Gastrocnemius medialis (tissue), 4 donors: ENCODE results near the gene PLPP3. TPM values are rescaled to one million over a fixed set of nuclear protein-coding genes. Genes with fewer than 3 reads are reported as not detected.

Experiments
- ATAC-seq, 2 donors: fragments of 150-250 bp; one replicate each; pipeline ENCODE4 v1.9.1; 2016
- DNase-seq, 2 donors: peaks; one replicate each; pipeline ENCODE4 v3.0.0-alpha.2; 2019
- H3K27ac ChIP-seq, 4 donors: fragments of 200-600 bp; sonication (generic); 1 replicate in 1 of 4; 2 replicates in 3 of 4; pipeline ENCODE4 v1.5.1; 2016 to 2018; ENCODE audit warnings: mild to moderate bottlenecking in 2 of 4, moderate library complexity in 1 of 4
- H3K27me3 ChIP-seq, 3 donors: fragments of 200-600 bp; sonication (generic) in 2 of 3; 1 replicate in 1 of 3; 2 replicates in 2 of 3; pipeline versions ENCODE4 v1.5.1 to v1.6.0; 2016 to 2019; ENCODE audit warnings: mild to moderate bottlenecking in 1 of 3, moderate library complexity in 1 of 3
- H3K36me3 ChIP-seq, 2 donors: fragments of 200-600 bp; sonication (generic) in 1 of 2; one replicate each; pipeline ENCODE4 v1.5.1; 2017 to 2018
- H3K4me1 ChIP-seq, 2 donors: fragments of 200-600 bp; sonication (generic) in 1 of 2; one replicate each; pipeline ENCODE4 v1.5.1; 2016 to 2017; ENCODE audit warnings: mild to moderate bottlenecking in 2 of 2
- H3K4me3 ChIP-seq, 4 donors: fragments of 200-600 bp; sonication (generic) in 3 of 4; 1 replicate in 1 of 4; 2 replicates in 3 of 4; pipeline ENCODE4 v1.5.1; 2016 to 2019; ENCODE audit warnings: mild to moderate bottlenecking in 2 of 4
- H3K9me3 ChIP-seq, 3 donors: fragments of 200-600 bp; sonication (generic) in 2 of 3; 1 replicate in 1 of 3; 2 replicates in 2 of 3; pipeline ENCODE4 v1.5.1; 2016 to 2019
- POLR2A ChIP-seq, 2 donors: fragments of 450-650 bp; IDR thresholded peaks; one replicate each; pipeline ENCODE4 v1.6.1; 2017; ENCODE audit warnings: antibody characterized with exemption in 2 of 2, mild to moderate bottlenecking in 2 of 2, moderate library complexity in 2 of 2
- in situ Hi-C, 4 donors: fragments of 200-750 bp; cut with MboI; loops; one replicate each; pipeline versions ENCODE4 v1.15.0 to v1.8.0; 2017; ENCODE audit warnings: low sequenced_read_pairs in 4 of 4
- intact Hi-C: fragments of 100-400 bp; cut with DNase I; formaldehyde crosslinking; loops from one replicate; pipeline ENCODE4 v1.15.1; 2023; ENCODE audit warnings: low total_unique reads
- total RNA-seq, 4 donors: library from RNA; depleted of rRNA; stranded (reverse); fragments of >200 nt; gene quantifications; one replicate each; pipeline versions ENCODE4 v1.1.0 to v1.2.3, GENCODE V29; 2016
- TF ChIP-seq, protein P1 (sequence below), 5 experiments: fragments of 450-650 bp in 3 of 5; fragments of 200-600 bp in 2 of 5; sonication (generic) in 2 of 5; IDR thresholded peaks in 4 of 5; conservative IDR thresholded peaks in 1 of 5; 1 replicate in 4 of 5; 2 replicates in 1 of 5; pipeline ENCODE4 v1.5.1; 2016 to 2019; ENCODE audit warnings: antibody characterized with exemption in 5 of 5, mild to moderate bottlenecking in 3 of 5, moderate library complexity in 3 of 5

The PLPP3 gene
- 10 to 100 TPM; 53.2 to 71.5 (median 55.5) TPM for total RNA-seq

- H3K36me3 ChIP-seq = no peaks in the 10 kb centered on the region
- peaks cover 29 to 35% of the 10 kb centered on the region in 2 donors for H3K4me1 ChIP-seq
- peak; percentile 75 to 80 for ATAC-seq
- H3K4me3 ChIP-seq = peak within 1 kb of the TSS; percentile 73 to 99 (median 88)
- TF ChIP-seq, protein P1, sequence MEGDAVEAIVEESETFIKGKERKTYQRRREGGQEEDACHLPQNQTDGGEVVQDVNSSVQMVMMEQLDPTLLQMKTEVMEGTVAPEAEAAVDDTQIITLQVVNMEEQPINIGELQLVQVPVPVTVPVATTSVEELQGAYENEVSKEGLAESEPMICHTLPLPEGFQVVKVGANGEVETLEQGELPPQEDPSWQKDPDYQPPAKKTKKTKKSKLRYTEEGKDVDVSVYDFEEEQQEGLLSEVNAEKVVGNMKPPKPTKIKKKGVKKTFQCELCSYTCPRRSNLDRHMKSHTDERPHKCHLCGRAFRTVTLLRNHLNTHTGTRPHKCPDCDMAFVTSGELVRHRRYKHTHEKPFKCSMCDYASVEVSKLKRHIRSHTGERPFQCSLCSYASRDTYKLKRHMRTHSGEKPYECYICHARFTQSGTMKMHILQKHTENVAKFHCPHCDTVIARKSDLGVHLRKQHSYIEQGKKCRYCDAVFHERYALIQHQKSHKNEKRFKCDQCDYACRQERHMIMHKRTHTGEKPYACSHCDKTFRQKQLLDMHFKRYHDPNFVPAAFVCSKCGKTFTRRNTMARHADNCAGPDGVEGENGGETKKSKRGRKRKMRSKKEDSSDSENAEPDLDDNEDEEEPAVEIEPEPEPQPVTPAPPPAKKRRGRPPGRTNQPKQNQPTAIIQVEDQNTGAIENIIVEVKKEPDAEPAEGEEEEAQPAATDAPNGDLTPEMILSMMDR (IDR thresholded peaks at IDR 0.05 in 4 of 5, conservative IDR thresholded peaks at IDR 0.05 in 1 of 5) = peak in 3 of 5 experiments; percentile 26 to 44 (median 38)
- TF ChIP-seq POLR2A (IDR thresholded peaks at IDR 0.05) = peak; percentile 75 to 91
- peak within 1 kb of the TSS; percentile 86 to 95 (median 88) for H3K27ac ChIP-seq
- H3K27me3 ChIP-seq = no peaks in the 10 kb centered on the region
- no peaks in the 10 kb centered on the region for H3K9me3 ChIP-seq
- intact Hi-C loops = loop anchor here (5.0 kb wide), 7 partner anchors 37 to 1362 kb away; partner anchors contain the start of genes PRKAA2 and USP24
- DNase-seq = peak; percentile 81 to 83
- in situ Hi-C loops = loop anchor here in 2 of 4 donors (25.0 kb wide), 3 partner anchors 892 to 1442 kb away; no protein-coding TSS in a partner anchor
These were observed at the start of gene PLPP3 for GRCh38 chr1:56578963-56579875. PLPP3 (minus strand) TSS chr1:56579563; CDS start chr1:56579016, 547 bp downstream.

DNA sequence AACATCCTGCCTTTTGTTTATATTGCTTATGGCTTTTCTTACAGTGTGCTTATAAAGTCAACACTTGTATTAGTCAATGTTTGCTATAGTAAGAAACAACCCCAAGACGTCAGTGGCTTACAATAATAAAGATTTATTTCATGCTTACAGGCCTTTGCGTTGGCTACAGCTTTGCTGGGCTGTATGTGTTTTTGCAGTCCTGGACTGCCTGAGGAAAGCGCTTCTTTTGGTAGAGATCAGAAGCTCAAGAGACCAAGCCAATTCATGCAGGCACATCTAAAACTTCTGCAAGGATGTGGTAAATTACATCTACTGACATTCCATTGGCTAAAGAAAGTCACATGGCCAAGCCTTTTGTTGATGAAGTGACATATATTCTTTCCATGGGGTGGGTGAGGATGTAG is 48.3 kb upstream of the PLPP3 start:
- no peaks in the 10 kb centered on the region for H3K9me3 ChIP-seq
- no peak for TF ChIP-seq POLR2A (IDR thresholded peaks at IDR 0.05)
- TF ChIP-seq, protein P1 (IDR thresholded peaks at IDR 0.05 in 4 of 5, conservative IDR thresholded peaks at IDR 0.05 in 1 of 5) = no peak
- H3K4me1 ChIP-seq = no peaks in the 10 kb centered on the region
- ATAC-seq (no peak), DNase-seq (no peak)
- H3K27me3 ChIP-seq = no peaks in the 10 kb centered on the region
- no peak overlapping the region for H3K27ac ChIP-seq
- in situ Hi-C loops (no loop called here), intact Hi-C loops (no loop called here)
- H3K36me3 ChIP-seq = no peaks in the 10 kb centered on the region
- H3K4me3 ChIP-seq = no peak overlapping the region

DNA sequence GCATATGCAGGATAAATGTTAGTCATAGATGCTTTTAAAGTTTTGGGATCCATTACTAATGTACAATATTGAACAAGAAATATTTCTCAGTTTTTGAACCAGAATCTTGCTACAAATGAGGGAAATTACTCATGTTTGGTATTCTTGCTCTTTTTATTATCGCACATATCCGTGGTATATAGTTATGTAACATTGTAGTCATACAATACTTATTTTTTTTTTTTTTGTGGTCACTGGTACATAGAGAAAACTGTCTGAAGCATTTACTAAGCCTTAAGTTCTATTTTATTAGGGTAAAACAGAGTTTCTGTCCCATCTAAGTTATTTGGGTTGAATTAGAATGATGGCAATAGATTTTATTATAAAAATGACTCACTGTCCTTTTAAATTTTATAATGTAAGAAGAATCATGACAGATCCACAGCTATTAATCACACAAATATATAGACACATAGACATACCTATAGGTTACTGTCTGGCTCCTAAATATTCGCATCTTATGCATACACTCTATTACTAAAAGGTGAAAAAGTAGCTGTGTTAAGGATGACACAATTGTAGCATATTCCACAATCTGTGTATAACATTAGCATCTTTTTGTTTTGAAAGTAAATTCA is 47.8 kb upstream of the PLPP3 start:
- TF ChIP-seq, protein P1 (IDR thresholded peaks at IDR 0.05 in 4 of 5, conservative IDR thresholded peaks at IDR 0.05 in 1 of 5) = no peak
- no peak for TF ChIP-seq POLR2A (IDR thresholded peaks at IDR 0.05)
- H3K9me3 ChIP-seq = no peaks in the 10 kb centered on the region
- intact Hi-C loops = no loop called here
- H3K27ac ChIP-seq = no peak overlapping the region
- H3K4me3 ChIP-seq = no peak overlapping the region
- no peaks in the 10 kb centered on the region for H3K36me3 ChIP-seq
- in situ Hi-C loops = no loop called here
- ATAC-seq (no peak), DNase-seq (no peak)
- no peaks in the 10 kb centered on the region for H3K4me1 ChIP-seq
- no peaks in the 10 kb centered on the region for H3K27me3 ChIP-seq

DNA sequence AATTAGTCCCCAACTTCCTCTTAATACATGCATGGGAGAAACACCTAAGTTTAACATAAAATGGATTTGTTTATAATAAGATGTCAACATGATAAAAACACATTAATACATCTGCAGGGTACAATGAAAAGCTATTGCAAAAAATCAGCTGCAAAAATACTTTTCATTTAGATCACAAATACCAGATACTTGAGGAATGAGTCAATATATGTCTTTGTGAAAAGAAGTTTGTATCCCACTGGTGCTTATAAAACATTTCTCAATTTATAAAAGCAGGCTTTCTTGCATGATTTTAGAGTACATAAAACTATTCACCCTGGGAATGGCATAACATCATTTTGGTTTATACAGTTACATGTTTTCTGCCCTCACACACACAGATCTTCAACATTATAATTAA is 47.2 kb upstream of the PLPP3 start:
- in situ Hi-C loops = no loop called here
- intact Hi-C loops = no loop called here
- H3K4me3 ChIP-seq = no peak overlapping the region

More for the DNA sequence above, 47.2 kb upstream of the PLPP3 start:
- Histone ChIP-seq H3K9me3 (no peaks in the 10 kb centered on the region), H3K27ac (no peak overlapping the region), H3K4me1 (no peaks in the 10 kb centered on the region), H3K36me3 (no peaks in the 10 kb centered on the region), H3K27me3 (no peaks in the 10 kb centered on the region)
- ATAC-seq (no peak), DNase-seq (no peak)
- no peak for TF ChIP-seq POLR2A (IDR thresholded peaks at IDR 0.05)
